IMR-90 (cell line): ENCODE results near the gene NPIPA1. TPM values are rescaled to one million over a fixed set of nuclear protein-coding genes. Genes with fewer than 3 reads are reported as not detected.
"Not testable (repeated sequence)": the region's sequence is repeated elsewhere in the genome, so short reads cannot be mapped to it uniquely, and the experiment has no call there.

Source experiments
- ATAC-seq: fragments of 200-7000 bp; cut with Tn5 transposase; 2 replicates; pipeline ENCODE4 v1.9.1; 2020; ENCODE audit warnings: low read depth, mild to moderate bottlenecking, moderate library complexity
- BruUV-seq: library from RNA; stranded (reverse); fragments of 400-500 nt; replicated peaks from 2 replicates; lab custom pipeline; 2021; lab: Mats Ljungman, UMichigan
- CTCF ChIA-PET: fragments of 300-600 bp; formaldehyde crosslinking; extraction: SDS; loops from one replicate; lab custom pipeline; 2021; ENCODE audit warnings: antibody characterized with exemption; lab: Yijun Ruan, JAX
- POLR2A ChIA-PET: fragments of 300-600 bp; sonication (Branson Sonifier 250); formaldehyde crosslinking; loops from one replicate; lab custom pipeline; 2022; ENCODE audit warnings: antibody characterized with exemption; ENCODE audit not compliant: unreplicated experiment; lab: Charles Lee
- DNase-seq: peaks from one replicate; pipeline ENCODE4 v3.0.0; 2013
- H2AFZ ChIP-seq: replicated peaks from 2 replicates; pipeline ENCODE3; 2013; ENCODE audit warnings: low read length, mild to moderate bottlenecking; ENCODE audit not compliant: poor library complexity
- H2AK5ac ChIP-seq: 2 replicates; pipeline ENCODE4 v1.6.1; 2013; ENCODE audit warnings: low read depth, low read length, inconsistent platforms
- H2AK9ac ChIP-seq: replicated peaks from 2 replicates; pipeline ENCODE3; 2013; ENCODE audit warnings: mild to moderate bottlenecking, low read depth, low read length, moderate library complexity; ENCODE audit not compliant: poor library complexity
- H2BK120ac ChIP-seq: 2 replicates; pipeline ENCODE4 v1.6.1; 2013; ENCODE audit warnings: low read depth, low read length, inconsistent platforms
- H2BK15ac ChIP-seq: 3 replicates; pipeline ENCODE4 v1.6.1; 2013; ENCODE audit warnings: low read depth, low read length, inconsistent platforms
- H2BK20ac ChIP-seq: 2 replicates; pipeline ENCODE4 v1.6.1; 2013; ENCODE audit warnings: low read depth, mild to moderate bottlenecking, inconsistent platforms, low read length, moderate library complexity
- H2BK5ac ChIP-seq: 2 replicates; pipeline ENCODE4 v1.6.1; 2013; ENCODE audit warnings: mild to moderate bottlenecking, low read depth, low read length, inconsistent platforms; ENCODE audit not compliant: poor library complexity, severe bottlenecking
- H3K14ac ChIP-seq: replicated peaks from 2 replicates; pipeline ENCODE4 v1.6.1; 2013; ENCODE audit warnings: low read depth, low read length, inconsistent platforms
- H3K18ac ChIP-seq: 2 replicates; pipeline ENCODE4 v1.6.1; 2013; ENCODE audit warnings: low read depth, low read length, control low read depth
- H3K23ac ChIP-seq: 2 replicates; pipeline ENCODE4 v1.6.1; 2013; ENCODE audit warnings: low read depth, low read length, inconsistent platforms
- H3K27ac ChIP-seq: 2 replicates; pipeline ENCODE4 v1.5.1; 2013; ENCODE audit warnings: mild to moderate bottlenecking, control low read depth, low read length; ENCODE audit not compliant: insufficient read depth
- H3K27me3 ChIP-seq: 2 replicates; pipeline ENCODE4 v1.6.1; 2013; ENCODE audit warnings: low read length; ENCODE audit not compliant: control insufficient read depth, insufficient read depth
- H3K36me3 ChIP-seq: 2 replicates; pipeline ENCODE4 v1.6.1; 2013; ENCODE audit warnings: low read length, mixed read lengths; ENCODE audit not compliant: control insufficient read depth, insufficient read depth
- H3K4ac ChIP-seq: 2 replicates; pipeline ENCODE4 v1.6.1; 2013; ENCODE audit warnings: low read depth, low read length, inconsistent platforms
- H3K4me1 ChIP-seq: 2 replicates; pipeline ENCODE4 v1.6.1; 2013; ENCODE audit warnings: low read length, mixed read lengths; ENCODE audit not compliant: control insufficient read depth, insufficient read depth
- H3K4me2 ChIP-seq: 2 replicates; pipeline ENCODE4 v1.6.1; 2013; ENCODE audit warnings: low read depth, mild to moderate bottlenecking, control low read depth, low read length, moderate library complexity
- H3K4me3 ChIP-seq: 2 replicates; pipeline ENCODE4 v1.5.1; 2013; ENCODE audit warnings: low read depth, mild to moderate bottlenecking, control low read depth, low read length, moderate library complexity; ENCODE audit not compliant: insufficient read depth
- H3K56ac ChIP-seq: 2 replicates; pipeline ENCODE4 v1.6.1; 2013; ENCODE audit warnings: low read length, inconsistent platforms; ENCODE audit not compliant: insufficient read depth; ENCODE audit errors: extremely low read depth
- H3K79me1 ChIP-seq, 2 experiments: 2 replicates each; pipeline ENCODE4 v1.6.1; 2013; ENCODE audit warnings: low read length in 2 of 2, inconsistent platforms in 1 of 2, low read depth in 1 of 2
- H3K9ac ChIP-seq: 2 replicates; pipeline ENCODE4 v1.6.1; 2013; ENCODE audit warnings: low read depth, low read length, control low read depth
- H3K9me1 ChIP-seq: 2 replicates; pipeline ENCODE4 v1.6.1; 2013; ENCODE audit warnings: low read length, inconsistent platforms; ENCODE audit not compliant: insufficient read depth
- H3K9me3 ChIP-seq: 2 replicates; pipeline ENCODE4 v1.6.1; 2013; ENCODE audit warnings: low read length; ENCODE audit not compliant: control insufficient read depth, insufficient read depth
- H4K20me1 ChIP-seq: 2 replicates; pipeline ENCODE4 v1.6.1; 2013; ENCODE audit warnings: low read length, inconsistent platforms; ENCODE audit not compliant: insufficient read depth
- H4K5ac ChIP-seq: 2 replicates; pipeline ENCODE4 v1.6.1; 2013; ENCODE audit warnings: mild to moderate bottlenecking, low read depth, low read length, control low read depth
- H4K8ac ChIP-seq, 2 experiments: 2 replicates each; pipeline ENCODE4 v1.6.1; 2013; ENCODE audit warnings: low read depth in 2 of 2, low read length in 2 of 2, control low read depth in 1 of 2, inconsistent platforms in 1 of 2
- H4K91ac ChIP-seq: 2 replicates; pipeline ENCODE4 v1.6.1; 2013; ENCODE audit warnings: low read depth, low read length, inconsistent platforms; ENCODE audit not compliant: insufficient read depth
- WGBS, 2 experiments: methylation state at CpG; one replicate each; pipeline versions ENCODE4 v1.1.5 to v1.1.7; 2013; ENCODE audit warnings: missing lambda C conversion rate in 2 of 2; ENCODE audit not compliant: insufficient read length in 1 of 2; ENCODE audit errors: extremely low coverage in 2 of 2; 5-methylcytosine and 5-hydroxymethylcytosine counted together
- dilution Hi-C: fragments of 300-500 bp; cut with HindIII; formaldehyde crosslinking; loops from one replicate; pipeline ENCODE4 v1.14.3; 2018; ENCODE audit warnings: low sequenced_read_pairs; ENCODE audit not compliant: unreplicated experiment
- in situ Hi-C: fragments of 300-500 bp; cut with MboI; formaldehyde crosslinking; loops from 3 replicates; pipeline ENCODE4 v1.14.3; 2019; ENCODE audit warnings: low sequenced_read_pairs, inconsistent platforms, mixed read lengths
- intact Hi-C: fragments of 100-400 bp; cut with micrococcal nuclease; formaldehyde crosslinking; loops from 2 replicates; pipeline ENCODE4 v1.10.0; 2022
- polyA plus RNA-seq, 3 experiments: library from polyadenylated mRNA; depleted of rRNA; stranded (reverse); fragments of >200 nt; gene quantifications; 2 replicates each; pipeline ENCODE4 v1.2.3, GENCODE V29; 2012; ENCODE audit warnings: low replicate concordance in 1 of 3
- total RNA-seq: library from RNA; depleted of rRNA; stranded (reverse); fragments of >200 nt; gene quantifications from 2 replicates; pipeline ENCODE4 v1.2.3, GENCODE V29; 2012

Gene NPIPA1
- total and polyA plus RNA-seq, 2 of the 4 experiments (the other 2 are of a cell fraction), result 8.1 to 85.8 TPM

- 74% methylated on average over 2 of the region's 4 CpGs; no CpG with 5 or more reads in 1 of the 2 experiments for WGBS, 2 experiments
- H4K5ac ChIP-seq, H3K14ac ChIP-seq, H3K56ac ChIP-seq, H2AK9ac ChIP-seq, H2AK5ac ChIP-seq, dilution Hi-C loops, H4K8ac ChIP-seq, ATAC-seq, H3K27me3 ChIP-seq, CTCF ChIA-PET, H2AFZ ChIP-seq, H3K18ac ChIP-seq, H3K4ac ChIP-seq, H3K36me3 ChIP-seq, H3K4me2 ChIP-seq, H3K27ac ChIP-seq, H3K9me3 ChIP-seq, BruUV-seq, H2BK20ac ChIP-seq, H2BK15ac ChIP-seq, H3K9me1 ChIP-seq, H3K23ac ChIP-seq, in situ Hi-C loops, H3K4me3 ChIP-seq, H2BK120ac ChIP-seq, DNase-seq, H3K4me1 ChIP-seq, H3K9ac ChIP-seq, H2BK5ac ChIP-seq, POLR2A ChIA-PET, intact Hi-C loops, H4K91ac ChIP-seq: not testable (repeated sequence)
- peaks cover 13 to 65% of the 10 kb centered on the region in 2 experiments; a peak in 3 of 4 replicates for H3K79me1 ChIP-seq
- H4K20me1 ChIP-seq, result peaks cover 75% of the 10 kb centered on the region
Measured at GRCh38 chr16:14978908-14979307, 41.7 kb downstream of the NPIPA1 start.

- H3K4me1 ChIP-seq, BruUV-seq, H3K9me1 ChIP-seq, H4K5ac ChIP-seq, H3K9ac ChIP-seq, in situ Hi-C loops, H3K27ac ChIP-seq, H2AFZ ChIP-seq, dilution Hi-C loops, H2BK5ac ChIP-seq, H3K27me3 ChIP-seq, H3K56ac ChIP-seq, DNase-seq, intact Hi-C loops, H3K36me3 ChIP-seq, POLR2A ChIA-PET, H3K9me3 ChIP-seq, H2BK20ac ChIP-seq, H2BK120ac ChIP-seq, ATAC-seq, H4K8ac ChIP-seq, H4K91ac ChIP-seq, H3K18ac ChIP-seq, H2BK15ac ChIP-seq, H3K4me3 ChIP-seq, H3K4ac ChIP-seq, H2AK9ac ChIP-seq, H3K23ac ChIP-seq, H3K14ac ChIP-seq, H2AK5ac ChIP-seq, H3K4me2 ChIP-seq: not testable (repeated sequence)
- 100% methylated on average over 1 of the region's 3 CpGs; no CpG with 5 or more reads in 1 of the 2 experiments for WGBS, 2 experiments
- peaks cover 15 to 73% of the 10 kb centered on the region in 2 experiments for H3K79me1 ChIP-seq
- CTCF ChIA-PET, result interaction anchor here (0.6 kb wide), 1 partner anchor 70 kb away, joined by 3 read pairs; no protein-coding TSS in a partner anchor
- H4K20me1 ChIP-seq, result peaks cover 86% of the 10 kb centered on the region
Measured at GRCh38 chr16:14981234-14981633, 44.0 kb downstream of the NPIPA1 start.
